HL-60 (cell line): ENCODE results near the gene DTL.
A peak's percentile ranks its signal among the peaks of the same experiment; 100 is the strongest.

ENCODE experiments used
- DNase-seq, 2 experiments: peaks; one replicate each; pipeline ENCODE4 v3.0.0-alpha.2; 2010 to 2020; ENCODE audit warnings: low read depth in 1 of 2, low spot score in 1 of 2
- H3K27ac ChIP-seq: fragments of 250-450 bp; sonication (Bioruptor Pico); replicated peaks from 2 replicates; pipeline ENCODE4 v1.5.1; 2020; ENCODE audit warnings: mild to moderate bottlenecking, moderate library complexity
- H3K27me3 ChIP-seq: fragments of 250-450 bp; sonication (Bioruptor Pico); 2 replicates; pipeline ENCODE4 v1.5.1; 2021; ENCODE audit warnings: mild to moderate bottlenecking, moderate library complexity; ENCODE audit not compliant: insufficient read depth, poor library complexity, severe bottlenecking
- H3K4me3 ChIP-seq: replicated peaks from 2 replicates; pipeline ENCODE4 v1.5.1; 2011; ENCODE audit warnings: mild to moderate bottlenecking, control low read depth, low read length; ENCODE audit not compliant: insufficient read depth
- GABPA ChIP-seq: IDR thresholded peaks from 2 replicates; pipeline ENCODE4 v1.6.1; 2012; ENCODE audit warnings: low read depth
- POLR2AphosphoS5 ChIP-seq: IDR thresholded peaks from 2 replicates; pipeline ENCODE4 v1.6.1; 2012; ENCODE audit warnings: low read depth
- SPI1 ChIP-seq: IDR thresholded peaks from 2 replicates; pipeline ENCODE4 v1.6.1; 2012; ENCODE audit warnings: low read depth, mild to moderate bottlenecking, borderline replicate concordance
- TF ChIP-seq, protein P1 (sequence below): IDR thresholded peaks from one replicate; pipeline ENCODE4 v1.5.1; 2011; ENCODE audit warnings: low read length, control low read depth, inconsistent platforms; ENCODE audit not compliant: insufficient read depth
- TF ChIP-seq, protein P2 (sequence below): IDR thresholded peaks from 2 replicates; pipeline ENCODE4 v1.6.1; 2012; ENCODE audit warnings: low read depth; ENCODE audit not compliant: insufficient replicate concordance

Gene DTL

GRCh38 chr1:212060632-212061472, 25.3 kb downstream of the DTL start:
- Histone ChIP-seq H3K4me3 (no peak overlapping the region), H3K27me3 (no peaks in the 10 kb centered on the region), H3K27ac (no peak overlapping the region)
- no peak for TF ChIP-seq GABPA
- TF ChIP-seq, protein P1, sequence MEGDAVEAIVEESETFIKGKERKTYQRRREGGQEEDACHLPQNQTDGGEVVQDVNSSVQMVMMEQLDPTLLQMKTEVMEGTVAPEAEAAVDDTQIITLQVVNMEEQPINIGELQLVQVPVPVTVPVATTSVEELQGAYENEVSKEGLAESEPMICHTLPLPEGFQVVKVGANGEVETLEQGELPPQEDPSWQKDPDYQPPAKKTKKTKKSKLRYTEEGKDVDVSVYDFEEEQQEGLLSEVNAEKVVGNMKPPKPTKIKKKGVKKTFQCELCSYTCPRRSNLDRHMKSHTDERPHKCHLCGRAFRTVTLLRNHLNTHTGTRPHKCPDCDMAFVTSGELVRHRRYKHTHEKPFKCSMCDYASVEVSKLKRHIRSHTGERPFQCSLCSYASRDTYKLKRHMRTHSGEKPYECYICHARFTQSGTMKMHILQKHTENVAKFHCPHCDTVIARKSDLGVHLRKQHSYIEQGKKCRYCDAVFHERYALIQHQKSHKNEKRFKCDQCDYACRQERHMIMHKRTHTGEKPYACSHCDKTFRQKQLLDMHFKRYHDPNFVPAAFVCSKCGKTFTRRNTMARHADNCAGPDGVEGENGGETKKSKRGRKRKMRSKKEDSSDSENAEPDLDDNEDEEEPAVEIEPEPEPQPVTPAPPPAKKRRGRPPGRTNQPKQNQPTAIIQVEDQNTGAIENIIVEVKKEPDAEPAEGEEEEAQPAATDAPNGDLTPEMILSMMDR = no peak
- TF ChIP-seq SPI1 = no peak
- TF ChIP-seq, protein P2, sequence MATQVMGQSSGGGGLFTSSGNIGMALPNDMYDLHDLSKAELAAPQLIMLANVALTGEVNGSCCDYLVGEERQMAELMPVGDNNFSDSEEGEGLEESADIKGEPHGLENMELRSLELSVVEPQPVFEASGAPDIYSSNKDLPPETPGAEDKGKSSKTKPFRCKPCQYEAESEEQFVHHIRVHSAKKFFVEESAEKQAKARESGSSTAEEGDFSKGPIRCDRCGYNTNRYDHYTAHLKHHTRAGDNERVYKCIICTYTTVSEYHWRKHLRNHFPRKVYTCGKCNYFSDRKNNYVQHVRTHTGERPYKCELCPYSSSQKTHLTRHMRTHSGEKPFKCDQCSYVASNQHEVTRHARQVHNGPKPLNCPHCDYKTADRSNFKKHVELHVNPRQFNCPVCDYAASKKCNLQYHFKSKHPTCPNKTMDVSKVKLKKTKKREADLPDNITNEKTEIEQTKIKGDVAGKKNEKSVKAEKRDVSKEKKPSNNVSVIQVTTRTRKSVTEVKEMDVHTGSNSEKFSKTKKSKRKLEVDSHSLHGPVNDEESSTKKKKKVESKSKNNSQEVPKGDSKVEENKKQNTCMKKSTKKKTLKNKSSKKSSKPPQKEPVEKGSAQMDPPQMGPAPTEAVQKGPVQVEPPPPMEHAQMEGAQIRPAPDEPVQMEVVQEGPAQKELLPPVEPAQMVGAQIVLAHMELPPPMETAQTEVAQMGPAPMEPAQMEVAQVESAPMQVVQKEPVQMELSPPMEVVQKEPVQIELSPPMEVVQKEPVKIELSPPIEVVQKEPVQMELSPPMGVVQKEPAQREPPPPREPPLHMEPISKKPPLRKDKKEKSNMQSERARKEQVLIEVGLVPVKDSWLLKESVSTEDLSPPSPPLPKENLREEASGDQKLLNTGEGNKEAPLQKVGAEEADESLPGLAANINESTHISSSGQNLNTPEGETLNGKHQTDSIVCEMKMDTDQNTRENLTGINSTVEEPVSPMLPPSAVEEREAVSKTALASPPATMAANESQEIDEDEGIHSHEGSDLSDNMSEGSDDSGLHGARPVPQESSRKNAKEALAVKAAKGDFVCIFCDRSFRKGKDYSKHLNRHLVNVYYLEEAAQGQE = no peak
- no peak for TF ChIP-seq POLR2AphosphoS5
- no peak for DNase-seq

DNA sequence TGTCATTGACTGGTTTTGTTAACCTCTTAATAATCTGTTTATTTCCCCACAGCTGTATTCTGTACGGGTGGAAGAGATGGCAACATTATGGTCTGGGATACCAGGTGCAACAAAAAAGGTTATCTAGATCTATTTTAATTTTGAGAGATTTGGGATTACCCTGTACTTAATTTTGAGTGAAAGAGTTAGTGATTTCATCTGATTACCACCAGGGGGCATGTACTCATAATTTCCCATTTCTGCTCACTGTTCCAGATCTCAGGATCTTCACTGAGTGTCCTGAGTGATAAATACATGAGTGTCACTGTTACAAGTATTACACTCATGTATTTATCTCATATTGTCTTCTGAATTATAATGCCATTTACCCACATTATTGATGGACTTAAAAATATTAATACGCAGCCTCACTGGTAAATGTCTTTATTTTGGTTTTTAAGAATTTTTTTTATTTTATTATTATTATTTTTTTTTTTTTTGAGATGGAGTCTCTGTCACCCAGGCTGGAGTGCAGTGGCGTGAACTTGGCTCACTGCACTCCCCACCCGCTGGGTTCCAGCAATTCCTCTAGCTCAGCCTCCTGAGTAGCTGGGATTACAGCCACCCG, 27.4 kb downstream of the DTL start:
- H3K27me3 ChIP-seq = no peaks in the 10 kb centered on the region
- no peak for DNase-seq
- H3K4me3 ChIP-seq = no peak overlapping the region
- TF ChIP-seq SPI1 (no peak), POLR2AphosphoS5 (no peak)
- TF ChIP-seq, protein P2 = no peak
- TF ChIP-seq, protein P1 = peak; percentile 18
- no peak overlapping the region for H3K27ac ChIP-seq

DNA sequence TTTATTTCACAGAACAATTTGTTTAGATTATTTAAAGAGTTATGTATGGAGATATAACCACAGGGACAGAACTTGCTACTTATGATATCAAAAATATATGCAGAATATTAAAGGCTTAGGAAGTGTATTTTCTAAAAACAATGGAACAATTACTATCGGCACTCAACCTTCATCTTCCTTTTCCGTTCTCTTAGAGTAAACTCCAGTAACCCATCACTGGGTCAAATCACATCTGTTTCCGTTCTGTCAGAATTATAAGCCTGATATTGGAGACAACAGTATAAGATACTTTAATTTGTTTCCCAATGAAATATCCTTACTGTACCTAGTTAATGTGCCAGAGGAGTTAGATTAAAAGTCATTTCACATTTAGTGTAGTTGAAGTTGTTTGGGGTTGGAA, 32.2 kb downstream of the DTL start:
- Histone ChIP-seq H3K27ac (no peak overlapping the region), H3K4me3 (no peak overlapping the region), H3K27me3 (no peaks in the 10 kb centered on the region)
- DNase-seq = no peak
- TF ChIP-seq GABPA (no peak), POLR2AphosphoS5 (no peak), SPI1 (no peak)
- TF ChIP-seq, protein P2 = no peak
- TF ChIP-seq, protein P1 = no peak
